SK-N-SH (cell line): ENCODE measurements around the gene STIM2. TPM values are rescaled to one million over a fixed set of nuclear protein-coding genes. Genes with fewer than 3 reads are reported as not detected.

Experiments used
- CTCF ChIA-PET: fragments of 300-600, 350-600 bp; formaldehyde crosslinking; extraction: SDS; loops from one replicate; lab custom pipeline; 2021; lab: Yijun Ruan, JAX
- POLR2A ChIA-PET: fragments of 350-600 bp; sonication (Branson Sonifier 250); formaldehyde crosslinking; extraction: SDS; loops from one replicate; lab custom pipeline; 2020; ENCODE audit warnings: antibody characterized with exemption, inconsistent platforms; lab: Yijun Ruan, JAX
- DNase-seq: peaks from one replicate; pipeline ENCODE4 v3.0.0; 2012
- H2AFZ ChIP-seq: fragments of 200-600 bp; sonication (generic); 2 replicates; pipeline ENCODE4 v1.8.1; 2016; ENCODE audit warnings: antibody characterized with exemption, mild to moderate bottlenecking, low read depth
- H3F3A ChIP-seq: fragments of 200-600 bp; sonication (generic); replicated peaks from 2 replicates; pipeline ENCODE3; 2016; ENCODE audit warnings: antibody characterized with exemption, mild to moderate bottlenecking; ENCODE audit not compliant: insufficient read depth
- H3K27ac ChIP-seq, 2 experiments: fragments of 200-500 bp in 1 of 2; fragments of 200-600 bp in 1 of 2; sonication (Bioruptor generic) in 1 of 2; sonication (generic), shearing (Covaris generic) in 1 of 2; 2 replicates each; pipeline versions ENCODE4 v1.5.1 to v1.6.1; 2014 to 2016; ENCODE audit warnings: low read depth in 2 of 2, inconsistent platforms in 1 of 2, low read length in 1 of 2, mild to moderate bottlenecking in 1 of 2, mixed read lengths in 1 of 2
- H3K27me3 ChIP-seq: fragments of 200-600 bp; sonication (generic), shearing (Covaris generic); 2 replicates; pipeline ENCODE4 v1.6.1; 2016; ENCODE audit warnings: mixed run types; ENCODE audit not compliant: insufficient read depth
- H3K36me3 ChIP-seq, 2 experiments: fragments of 200-500 bp in 1 of 2; fragments of 200-600 bp in 1 of 2; sonication (Bioruptor generic) in 1 of 2; sonication (generic) in 1 of 2; replicated peaks in 1 of 2; 2 replicates each; pipeline versions ENCODE3 to v1.5.1; 2014 to 2016; ENCODE audit warnings: low read length in 1 of 2, mild to moderate bottlenecking in 1 of 2; ENCODE audit not compliant: insufficient read depth in 2 of 2, control insufficient read depth in 1 of 2
- H3K4me1 ChIP-seq, 2 experiments: fragments of 200-500 bp in 1 of 2; fragments of 200-600 bp in 1 of 2; sonication (Bioruptor generic) in 1 of 2; sonication (generic), shearing (Covaris generic) in 1 of 2; 2 replicates each; pipeline versions ENCODE4 v1.5.1 to v1.6.1; 2014 to 2016; ENCODE audit warnings: low read depth in 1 of 2, low read length in 1 of 2, mixed run types in 1 of 2; ENCODE audit not compliant: insufficient read depth in 2 of 2, control insufficient read depth in 1 of 2
- H3K4me2 ChIP-seq: fragments of 200-600 bp; sonication (generic), shearing (Covaris generic); 2 replicates; pipeline ENCODE4 v1.6.1; 2017; ENCODE audit warnings: mixed run types
- H3K4me3 ChIP-seq, 2 experiments: fragments of 200-500 bp in 1 of 2; fragments of 200-600 bp in 1 of 2; sonication (Bioruptor generic) in 1 of 2; sonication (generic), shearing (Covaris generic) in 1 of 2; 2 replicates each; pipeline versions ENCODE4 v1.5.1 to v1.8.1; 2014 to 2016; ENCODE audit warnings: low read depth in 2 of 2, inconsistent platforms in 1 of 2, low read length in 1 of 2, mild to moderate bottlenecking in 1 of 2, mixed read lengths in 1 of 2, moderate library complexity in 1 of 2
- H3K79me2 ChIP-seq: fragments of 200-600 bp; sonication (generic); 2 replicates; pipeline ENCODE4 v1.8.1; 2017; ENCODE audit warnings: mild to moderate bottlenecking; ENCODE audit not compliant: insufficient read depth
- H3K9ac ChIP-seq: fragments of 200-600 bp; sonication (generic); 2 replicates; pipeline ENCODE4 v1.6.1; 2017; ENCODE audit warnings: mixed run types
- H3K9me2 ChIP-seq: fragments of 200-600 bp; sonication (generic); 2 replicates; pipeline ENCODE4 v1.6.1; 2017; ENCODE audit warnings: mixed run types
- H3K9me3 ChIP-seq: fragments of 200-600 bp; sonication (generic); 2 replicates; pipeline ENCODE4 v1.6.1; 2017; ENCODE audit warnings: mixed run types, mild to moderate bottlenecking, moderate library complexity
- H4K20me1 ChIP-seq: fragments of 200-600 bp; sonication (generic); 2 replicates; pipeline ENCODE4 v1.6.1; 2017; ENCODE audit warnings: mild to moderate bottlenecking, mixed run types; ENCODE audit not compliant: insufficient read depth
- CHD2 ChIP-seq: fragments of 150-350 bp; IDR thresholded peaks from 2 replicates; pipeline ENCODE4 v1.6.1; 2018; ENCODE audit warnings: low read length; ENCODE audit not compliant: partially characterized antibody
- CTCF ChIP-seq: fragments of 200-600 bp; sonication (generic); IDR thresholded peaks from 2 replicates; pipeline ENCODE4 v1.6.1; 2017; ENCODE audit warnings: antibody characterized with exemption, mild to moderate bottlenecking, moderate library complexity
- ELF1 ChIP-seq: IDR thresholded peaks from 2 replicates; pipeline ENCODE4 v1.4.0; 2012
- FOSL2 ChIP-seq: IDR thresholded peaks from 2 replicates; pipeline ENCODE4 v1.4.0; 2012; ENCODE audit warnings: low read depth, mild to moderate bottlenecking, moderate library complexity, borderline replicate concordance
- FOXM1 ChIP-seq: IDR thresholded peaks from 2 replicates; pipeline ENCODE4 v1.4.0; 2012; ENCODE audit warnings: low read depth, mild to moderate bottlenecking
- MEF2A ChIP-seq: IDR thresholded peaks from 2 replicates; pipeline ENCODE4 v1.4.0; 2012; ENCODE audit warnings: low read depth, borderline replicate concordance
- REST ChIP-seq: IDR thresholded peaks from 2 replicates; pipeline ENCODE4 v1.6.1; 2012; ENCODE audit warnings: mild to moderate bottlenecking, low read depth, low read length, moderate library complexity
- SIN3A ChIP-seq: IDR thresholded peaks from 2 replicates; pipeline ENCODE4 v1.6.1; 2012; ENCODE audit warnings: low read depth, mild to moderate bottlenecking, low read length, moderate library complexity, borderline replicate concordance
- TCF12 ChIP-seq: IDR thresholded peaks from 2 replicates; pipeline ENCODE4 v1.4.0; 2012
- TEAD4 ChIP-seq: IDR thresholded peaks from 2 replicates; pipeline ENCODE4 v1.4.0; 2012; ENCODE audit warnings: mild to moderate bottlenecking, borderline replicate concordance; ENCODE audit not compliant: insufficient read depth
- YY1 ChIP-seq: IDR thresholded peaks from 2 replicates; pipeline ENCODE4 v1.4.0; 2012; ENCODE audit warnings: low read depth, mild to moderate bottlenecking
- WGBS: methylation state at CpG from one replicate; pipeline ENCODE4 v1.1.6; 2017; ENCODE audit warnings: low lambda C conversion rate; 5-methylcytosine and 5-hydroxymethylcytosine counted together
- polyA plus RNA-seq, 3 experiments: library from polyadenylated mRNA; depleted of rRNA; stranded (reverse); fragments of >200 nt; gene quantifications; 2 replicates each; pipeline ENCODE4 v1.2.3, GENCODE V29; 2012
- TF ChIP-seq, protein P1 (sequence below): IDR thresholded peaks from 2 replicates; pipeline ENCODE4 v1.4.0; 2012; ENCODE audit warnings: low read depth, borderline replicate concordance
- TF ChIP-seq, protein P2 (sequence below): IDR thresholded peaks from 2 replicates; pipeline ENCODE4 v1.4.0; 2012; ENCODE audit warnings: low read depth

Gene STIM2
- polyA plus RNA-seq, 1 of the 3 experiments (the other 2 are of a cell fraction), result 14.7 TPM

- peaks cover 4 to 23% of the 10 kb centered on the region in 2 experiments for H3K36me3 ChIP-seq
- H3K27ac ChIP-seq, result no peak overlapping the region
- DNase-seq, result no peak
- POLR2A ChIA-PET, result no interaction called here
- no peak overlapping the region for H3K9ac ChIP-seq
- no peaks in the 10 kb centered on the region for H3K9me2 ChIP-seq
- no peaks in the 10 kb centered on the region for H3K9me3 ChIP-seq
- no peak overlapping the region for H3K4me3 ChIP-seq
- H4K20me1 ChIP-seq, result no peaks in the 10 kb centered on the region
- H3F3A ChIP-seq, result no peaks in the 10 kb centered on the region
- no peak overlapping the region for H2AFZ ChIP-seq
- peaks cover 0 to 2% of the 10 kb centered on the region in 2 experiments; a peak in 1 of 4 replicates for H3K4me1 ChIP-seq
- no peaks in the 10 kb centered on the region for H3K27me3 ChIP-seq
- no peaks in the 10 kb centered on the region for H3K79me2 ChIP-seq
- no peak overlapping the region for H3K4me2 ChIP-seq
- TF ChIP-seq MEF2A, result no peak
- no peak for TF ChIP-seq REST
- no peak for TF ChIP-seq SIN3A
- TF ChIP-seq FOSL2, result no peak
- TF ChIP-seq, protein P1, sequence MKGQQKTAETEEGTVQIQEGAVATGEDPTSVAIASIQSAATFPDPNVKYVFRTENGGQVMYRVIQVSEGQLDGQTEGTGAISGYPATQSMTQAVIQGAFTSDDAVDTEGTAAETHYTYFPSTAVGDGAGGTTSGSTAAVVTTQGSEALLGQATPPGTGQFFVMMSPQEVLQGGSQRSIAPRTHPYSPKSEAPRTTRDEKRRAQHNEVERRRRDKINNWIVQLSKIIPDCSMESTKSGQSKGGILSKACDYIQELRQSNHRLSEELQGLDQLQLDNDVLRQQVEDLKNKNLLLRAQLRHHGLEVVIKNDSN, result no peak
- no peak for TF ChIP-seq CTCF
- no peak for TF ChIP-seq ELF1
- TF ChIP-seq, protein P2, sequence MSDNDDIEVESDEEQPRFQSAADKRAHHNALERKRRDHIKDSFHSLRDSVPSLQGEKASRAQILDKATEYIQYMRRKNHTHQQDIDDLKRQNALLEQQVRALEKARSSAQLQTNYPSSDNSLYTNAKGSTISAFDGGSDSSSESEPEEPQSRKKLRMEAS, result no peak
- no peak for TF ChIP-seq FOXM1
- TF ChIP-seq TEAD4, result no peak
- TF ChIP-seq YY1, result no peak
- TF ChIP-seq TCF12, result no peak
- TF ChIP-seq CHD2, result no peak
- WGBS, result 90% methylated on average over 3 of the region's 3 CpGs
- CTCF ChIA-PET, result no interaction called here
Observed at GRCh38 chr4:27016551-27016950, 155.9 kb downstream of the STIM2 start.
